Erythroblast (primary cell): ENCODE measurements around the gene RARS1.

ENCODE experiments used
- GATA1 ChIP-seq: IDR thresholded peaks from 2 replicates; pipeline ENCODE4 v1.6.1; 2011; ENCODE audit warnings: low read depth, mild to moderate bottlenecking, control low read depth, low read length, moderate library complexity
- POLR2A ChIP-seq: IDR thresholded peaks from 2 replicates; pipeline ENCODE4 v1.6.1; 2011; ENCODE audit warnings: mild to moderate bottlenecking, low read length

- TF ChIP-seq POLR2A: no peak
- no peak for TF ChIP-seq GATA1
Measured at GRCh38 chr5:168525856-168526255, 39.6 kb downstream of the RARS1 start.
